Measurements from ENCODE around the gene TTC39C.

DNA sequence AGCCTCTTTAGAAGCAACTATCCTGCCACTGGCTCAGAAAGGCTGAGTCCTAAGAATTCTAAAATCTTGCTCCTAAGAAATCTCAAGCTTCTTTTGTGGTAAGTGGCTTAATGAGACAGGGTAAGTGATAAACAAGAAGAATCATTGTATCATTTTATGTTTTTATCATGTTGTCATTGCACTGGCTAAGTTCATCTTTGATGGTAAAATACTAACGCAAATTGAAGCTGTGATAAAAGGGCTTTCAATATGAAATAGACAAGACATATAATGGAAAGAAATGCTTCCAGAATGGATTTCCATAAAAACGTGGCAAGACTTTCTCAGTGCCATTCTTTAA is 21.6 kb upstream of the TTC39C start:
- TF ChIP-seq, protein P1, sequence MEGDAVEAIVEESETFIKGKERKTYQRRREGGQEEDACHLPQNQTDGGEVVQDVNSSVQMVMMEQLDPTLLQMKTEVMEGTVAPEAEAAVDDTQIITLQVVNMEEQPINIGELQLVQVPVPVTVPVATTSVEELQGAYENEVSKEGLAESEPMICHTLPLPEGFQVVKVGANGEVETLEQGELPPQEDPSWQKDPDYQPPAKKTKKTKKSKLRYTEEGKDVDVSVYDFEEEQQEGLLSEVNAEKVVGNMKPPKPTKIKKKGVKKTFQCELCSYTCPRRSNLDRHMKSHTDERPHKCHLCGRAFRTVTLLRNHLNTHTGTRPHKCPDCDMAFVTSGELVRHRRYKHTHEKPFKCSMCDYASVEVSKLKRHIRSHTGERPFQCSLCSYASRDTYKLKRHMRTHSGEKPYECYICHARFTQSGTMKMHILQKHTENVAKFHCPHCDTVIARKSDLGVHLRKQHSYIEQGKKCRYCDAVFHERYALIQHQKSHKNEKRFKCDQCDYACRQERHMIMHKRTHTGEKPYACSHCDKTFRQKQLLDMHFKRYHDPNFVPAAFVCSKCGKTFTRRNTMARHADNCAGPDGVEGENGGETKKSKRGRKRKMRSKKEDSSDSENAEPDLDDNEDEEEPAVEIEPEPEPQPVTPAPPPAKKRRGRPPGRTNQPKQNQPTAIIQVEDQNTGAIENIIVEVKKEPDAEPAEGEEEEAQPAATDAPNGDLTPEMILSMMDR (conservative IDR thresholded peaks at IDR 0.05; ENCODE audit: low read length) = no peak
- TF ChIP-seq EZH2phosphoT487 (IDR thresholded peaks at IDR 0.05; ENCODE audit: borderline replicate concordance, low read depth, low read length) = no peak
